HG03521 (cell line): Measurements from ENCODE around the gene NAA10.
A peak's percentile ranks its signal among the peaks of the same experiment; 100 is the strongest.

Experiments used
- ATAC-seq: cut with Tn5 transposase; IDR thresholded peaks from one replicate; pipeline ENCODE4 v1.9.1; 2021; ENCODE audit warnings: mild to moderate bottlenecking, moderate library complexity; ENCODE audit not compliant: unreplicated experiment

The NAA10 gene

DNA sequence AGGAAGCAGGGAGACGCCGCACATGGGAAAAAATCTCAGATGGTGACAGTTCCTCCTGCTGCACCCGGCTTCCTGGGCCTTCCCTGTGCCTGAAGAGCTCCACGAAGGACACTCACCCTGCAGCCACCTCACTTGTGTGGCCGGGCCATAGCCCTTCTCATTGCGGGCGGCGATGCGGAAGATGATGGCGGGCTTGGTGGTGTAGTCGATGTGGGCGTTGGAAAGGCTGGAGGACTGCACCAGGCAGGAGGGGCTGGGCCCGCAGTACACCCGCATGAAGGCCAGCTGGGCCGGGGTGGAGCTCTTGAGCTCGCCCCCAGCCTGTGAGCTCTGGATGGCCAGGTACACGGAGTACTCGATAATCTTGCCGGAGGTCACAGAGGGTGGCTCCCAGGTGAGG is 15.3 kb upstream of the NAA10 start:
- ATAC-seq = no peak

DNA sequence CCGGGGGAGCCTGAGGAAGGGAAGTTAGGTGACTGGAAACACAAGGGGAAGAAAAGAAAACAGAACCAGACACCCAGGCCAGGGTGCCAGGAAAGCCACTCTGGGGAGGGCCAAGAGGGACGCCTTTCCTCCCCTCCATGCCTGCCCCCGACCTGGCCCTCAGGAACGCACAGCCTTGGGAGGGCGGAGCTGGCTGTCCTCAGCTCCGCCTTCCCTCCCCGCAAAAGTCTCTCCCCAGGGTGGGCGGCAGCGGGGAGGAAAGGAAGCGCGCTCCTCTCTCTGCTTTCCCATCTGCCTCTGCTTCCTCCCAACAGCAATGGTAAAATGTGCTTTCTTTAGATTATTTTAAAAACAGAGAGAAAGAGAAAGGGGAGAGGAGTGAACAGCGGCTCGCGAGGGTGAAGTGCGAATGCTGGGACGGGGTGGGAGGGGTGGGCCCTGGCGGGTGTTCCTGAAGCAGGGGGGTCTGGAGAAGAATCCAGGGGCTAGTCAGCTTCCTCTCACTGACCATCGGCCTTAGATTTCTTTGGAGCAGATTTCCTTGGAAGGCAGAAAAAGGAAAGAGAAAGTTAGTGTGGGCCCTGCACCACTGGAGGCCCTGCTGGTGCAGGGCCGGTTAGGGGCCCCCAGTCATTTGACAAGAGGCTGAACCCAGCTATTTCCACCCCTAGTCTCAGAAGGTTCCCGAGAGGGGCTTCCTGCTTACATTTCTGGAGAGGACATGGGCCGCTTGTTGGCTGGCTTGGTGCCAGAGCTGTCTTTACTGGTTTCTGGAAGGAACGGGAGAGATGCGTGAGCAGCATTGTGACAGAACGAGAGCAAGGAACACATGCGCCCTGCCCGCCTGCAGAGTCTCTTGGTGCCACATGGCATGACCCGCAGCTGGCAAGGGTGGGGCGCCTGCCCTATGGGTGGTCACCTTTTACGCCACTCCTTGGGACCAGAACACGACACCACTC is 14.3 kb upstream of the NAA10 start:
- no peak for ATAC-seq

GRCh38 chrX:153948002-153948466 is 13.2 kb upstream of the NAA10 start:
- ATAC-seq = no peak

GRCh38 chrX:153947009-153947769 is 12.4 kb upstream of the NAA10 start:
- no peak for ATAC-seq

DNA sequence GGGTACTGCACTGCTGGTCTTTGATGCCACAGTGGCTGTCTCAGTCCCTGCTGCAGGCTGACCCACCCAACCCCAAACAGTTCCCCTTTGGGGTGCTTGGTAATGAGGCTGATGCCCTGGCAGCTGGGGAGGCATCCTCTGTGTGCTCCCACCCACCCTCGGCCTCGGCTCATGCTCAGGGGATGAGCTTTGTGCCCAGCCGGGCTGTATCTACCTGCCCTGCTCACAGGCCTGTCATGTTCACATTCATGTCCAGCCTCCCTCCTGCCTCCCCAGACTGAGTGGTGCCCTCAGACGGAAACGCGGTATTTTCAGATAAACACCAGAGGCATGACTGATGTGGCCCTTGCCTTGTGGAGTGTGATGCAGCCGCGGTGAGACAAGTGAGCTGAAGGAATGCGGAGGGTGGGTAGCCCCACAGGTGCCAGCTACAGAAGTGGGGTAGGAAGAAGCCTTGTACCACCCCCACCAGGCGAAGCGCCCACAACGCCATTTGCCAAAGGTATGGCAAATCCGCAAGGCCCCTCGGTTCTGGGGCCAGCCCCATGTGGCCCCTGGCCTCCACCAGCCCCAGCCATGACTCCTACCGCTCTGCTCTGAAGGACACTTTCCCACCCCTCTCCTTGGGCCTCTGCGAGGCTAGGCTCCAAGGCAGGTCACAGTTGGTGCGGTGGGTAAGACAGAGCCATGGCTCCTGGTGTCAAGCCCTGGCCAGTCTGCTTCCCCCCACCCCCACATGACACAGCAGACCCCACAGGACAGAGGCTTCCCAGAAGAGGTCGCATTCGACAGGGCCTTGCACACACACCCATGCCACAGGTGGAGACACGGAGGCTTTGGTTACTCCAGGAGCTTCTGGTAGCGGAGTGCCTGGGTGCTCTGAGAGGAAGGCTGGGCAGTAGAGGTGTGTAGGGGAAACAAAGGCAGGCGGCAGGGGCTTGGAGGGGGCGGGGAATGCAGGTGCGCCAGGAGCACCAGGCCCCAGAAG is 11.4 kb upstream of the NAA10 start:
- ATAC-seq = no peak

GRCh38 chrX:153944800-153945150 is 9.9 kb upstream of the NAA10 start:
- ATAC-seq = no peak

DNA sequence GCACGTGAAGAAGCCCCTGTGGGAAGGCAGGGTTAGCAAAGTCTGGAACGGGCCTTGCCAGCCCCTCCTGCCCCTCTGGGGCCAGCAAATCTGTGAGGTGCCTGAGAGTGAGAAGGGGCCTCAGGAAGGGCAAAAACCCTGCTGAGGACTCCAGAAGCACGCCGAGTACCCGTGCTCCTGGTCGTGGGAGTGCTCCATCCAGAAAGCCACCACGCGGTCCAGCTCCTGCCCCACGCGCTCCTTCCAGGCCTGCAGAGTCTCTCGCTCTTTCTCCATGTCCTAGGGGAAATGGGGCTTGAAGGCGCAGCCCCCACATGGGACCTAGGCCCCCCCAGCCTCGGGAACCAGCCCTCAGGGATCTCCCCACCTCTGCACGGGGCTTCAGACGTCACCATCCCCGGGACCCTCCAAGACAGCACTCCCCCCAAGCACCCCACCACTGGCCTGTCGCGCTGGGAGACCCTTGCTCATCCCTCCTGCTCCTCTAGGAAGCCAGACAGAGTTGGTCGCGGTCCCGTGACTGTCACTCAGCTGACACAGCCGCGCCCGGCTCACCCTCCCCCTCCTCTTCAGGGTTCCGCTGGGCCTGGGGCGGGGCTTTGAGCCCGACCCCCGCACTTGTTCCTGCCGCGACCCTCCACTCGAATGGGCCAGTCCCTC is 9.4 kb upstream of the NAA10 start, which contains the start of gene RENBP:
Gene RENBP (minus strand): TSS at position 504 of the 660 bp plus-strand sequence. CDS start 33 bp downstream, at position 471.
- ATAC-seq = no peak

GRCh38 chrX:153941336-153942252 is 6.8 kb upstream of the NAA10 start:
- no peak for ATAC-seq

GRCh38 chrX:153939573-153939972 is 4.7 kb upstream of the NAA10 start:
- ATAC-seq = no peak

DNA sequence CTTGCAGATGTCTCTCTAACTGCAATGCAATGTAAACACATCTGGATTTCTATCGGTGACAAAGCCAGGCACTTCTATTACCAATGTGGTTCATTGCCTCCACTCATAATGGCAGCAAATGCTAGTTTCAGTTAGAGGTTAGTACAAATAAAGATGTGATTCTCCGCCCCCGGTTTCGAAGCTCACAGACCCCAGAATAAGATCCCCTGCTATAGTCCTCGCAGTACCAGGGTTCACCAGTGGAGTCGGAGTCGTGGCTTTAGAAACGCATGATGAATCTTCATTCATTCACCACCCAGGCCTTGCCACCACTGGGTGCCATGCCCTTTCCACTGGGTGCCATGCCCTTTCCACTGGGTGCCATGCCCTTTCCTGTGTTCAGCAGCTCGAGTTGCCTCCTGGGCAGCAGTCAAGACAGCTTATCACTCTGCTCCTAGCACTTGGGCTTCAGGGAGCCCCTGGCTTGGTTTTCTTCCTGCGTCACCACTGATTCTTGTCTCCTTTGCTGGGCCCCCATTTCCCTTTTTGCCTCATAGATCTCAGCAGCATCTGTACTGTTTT is 3.5 kb upstream of the NAA10 start:
- ATAC-seq = no peak

DNA sequence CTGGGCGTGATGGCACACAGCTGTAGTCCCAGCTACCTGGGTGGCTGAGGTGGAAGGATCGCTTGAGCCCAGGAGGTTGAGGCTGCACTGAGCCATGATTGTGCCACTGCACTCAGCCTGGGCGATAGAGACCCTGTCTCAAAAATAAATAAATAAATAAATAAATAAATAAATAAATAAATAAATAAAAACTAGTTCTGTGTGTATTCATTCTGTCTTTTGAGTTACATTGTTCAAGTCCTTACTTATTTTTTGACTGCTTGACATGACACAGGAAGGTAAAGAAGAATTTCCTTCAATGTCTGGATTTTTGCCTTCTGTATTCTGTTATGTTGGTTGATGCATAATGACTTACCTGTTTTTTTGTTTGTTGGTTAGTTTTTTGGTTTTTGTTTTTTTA is 2.2 kb upstream of the NAA10 start:
- ATAC-seq = no peak

- no peak for ATAC-seq
Measured at GRCh38 chrX:153935326-153935851, 552 bp upstream of the NAA10 start.

DNA sequence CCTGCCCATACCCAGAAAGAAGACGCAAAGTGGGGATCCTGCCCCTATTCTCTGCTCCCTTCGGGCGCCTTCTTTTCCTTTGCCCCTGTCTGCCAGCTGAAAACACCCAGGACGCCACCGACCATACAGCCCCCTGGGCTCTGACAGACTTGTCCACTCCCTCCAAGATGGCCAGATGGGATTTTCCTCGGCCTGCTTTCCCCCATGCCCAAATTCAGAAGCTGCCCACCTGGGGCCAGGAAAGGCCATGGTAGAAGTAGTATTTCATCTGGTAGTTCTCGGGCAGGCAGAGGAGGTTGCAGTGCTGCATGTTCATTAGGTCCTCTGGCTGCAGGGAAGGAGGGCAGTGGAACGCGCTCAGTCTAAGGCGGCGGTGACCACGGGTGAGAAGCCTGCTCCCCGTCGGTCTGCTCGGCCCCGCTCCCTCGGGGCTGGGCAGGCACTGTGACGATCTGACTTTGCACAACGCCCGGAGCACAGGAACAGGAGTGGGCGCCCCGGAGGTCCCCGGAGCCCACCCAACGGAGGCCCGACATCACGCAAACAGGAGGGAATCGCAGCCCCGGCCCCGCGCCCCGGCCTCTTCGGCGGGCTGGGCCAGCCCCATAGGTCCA is 582 bp downstream of the NAA10 start:
- peak; percentile 21 for ATAC-seq

GRCh38 chrX:153933748-153934147 is 1.1 kb downstream of the NAA10 start:
- ATAC-seq = no peak

- ATAC-seq = no peak
Measured at GRCh38 chrX:153932220-153932915, 2.5 kb downstream of the NAA10 start.

DNA sequence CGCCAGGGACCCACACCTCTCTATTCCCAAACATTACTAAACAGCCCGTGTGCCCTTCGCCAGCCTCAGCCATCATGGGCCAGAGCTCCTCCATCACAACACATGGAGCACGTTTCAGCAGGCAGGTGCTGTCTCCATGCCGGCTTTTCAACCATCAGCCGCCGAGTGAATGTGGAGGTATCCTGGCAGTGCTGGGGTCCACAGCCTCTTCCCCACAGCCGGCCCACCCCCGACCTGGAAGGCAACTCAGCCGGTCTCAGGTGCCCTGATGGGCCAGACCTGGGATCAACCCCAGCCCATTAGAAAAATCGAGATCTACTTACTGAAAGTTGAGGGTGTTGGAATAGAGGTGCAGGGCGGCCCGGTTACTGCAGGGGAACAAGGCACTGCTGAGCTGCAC is 3.1 kb downstream of the NAA10 start:
- ATAC-seq = no peak

- ATAC-seq = no peak
Measured at GRCh38 chrX:153931151-153931550, 3.7 kb downstream of the NAA10 start.
